Astrocyte (in vitro differentiated cells and primary cell): ENCODE measurements around the gene ALDH1A2. TPM values are rescaled to one million over a fixed set of nuclear protein-coding genes. Genes with fewer than 3 reads are reported as not detected.

Source experiments
- DNase-seq: peaks from one replicate; pipeline ENCODE4 v3.0.0-alpha.2; 2010; ENCODE audit warnings: low read depth
- FAIRE-seq: peaks from 2 replicates; lab custom pipeline; 2011; peaks lifted over from hg19 to GRCh38; lab: Jason Lieb, UNC
- H2AFZ ChIP-seq: 2 replicates; pipeline ENCODE4 v1.6.0; 2012; ENCODE audit warnings: low read depth, low read length, inconsistent platforms
- H3K27ac ChIP-seq: 2 replicates; pipeline ENCODE4 v1.5.1; 2011; ENCODE audit warnings: low read depth, low read length, inconsistent platforms
- H3K27me3 ChIP-seq: 2 replicates; pipeline ENCODE4 v1.6.0; 2011; ENCODE audit warnings: low read length, inconsistent platforms; ENCODE audit not compliant: insufficient read depth
- H3K36me3 ChIP-seq: 2 replicates; pipeline ENCODE4 v1.5.1; 2011; ENCODE audit warnings: low read length, inconsistent platforms; ENCODE audit not compliant: insufficient read depth
- H3K4me1 ChIP-seq: 2 replicates; pipeline ENCODE4 v1.5.1; 2011; ENCODE audit warnings: low read length, inconsistent platforms; ENCODE audit not compliant: insufficient read depth
- H3K4me2 ChIP-seq: 2 replicates; pipeline ENCODE4 v1.6.0; 2012; ENCODE audit warnings: low read length, inconsistent platforms
- H3K4me3 ChIP-seq: 2 replicates; pipeline ENCODE4 v1.5.1; 2011; ENCODE audit warnings: low read depth, mild to moderate bottlenecking, low read length, inconsistent platforms; ENCODE audit not compliant: insufficient read depth
- H3K79me2 ChIP-seq: 2 replicates; pipeline ENCODE4 v1.6.0; 2012; ENCODE audit warnings: mild to moderate bottlenecking, low read length, inconsistent platforms; ENCODE audit not compliant: insufficient read depth
- H3K9ac ChIP-seq: 2 replicates; pipeline ENCODE4 v1.6.0; 2012; ENCODE audit warnings: mild to moderate bottlenecking, low read length, inconsistent platforms
- H3K9me3 ChIP-seq: 2 replicates; pipeline ENCODE4 v1.5.1; 2012; ENCODE audit warnings: low read depth, mild to moderate bottlenecking, low read length, inconsistent platforms; ENCODE audit not compliant: insufficient read depth
- H4K20me1 ChIP-seq: 2 replicates; pipeline ENCODE4 v1.6.0; 2012; ENCODE audit warnings: low read length, inconsistent platforms; ENCODE audit not compliant: insufficient read depth
- H3K27ac Mint-ChIP-seq: one replicate; pipeline ENCODE4 v1.8.0; 2021; ENCODE audit warnings: mild to moderate bottlenecking, mixed read lengths; ENCODE audit not compliant: unreplicated experiment
- H3K27me3 Mint-ChIP-seq: one replicate; pipeline ENCODE4 v1.8.0; 2021; ENCODE audit warnings: low read depth, mixed read lengths; ENCODE audit not compliant: unreplicated experiment
- H3K36me3 Mint-ChIP-seq: one replicate; pipeline ENCODE4 v1.8.0; 2021; ENCODE audit warnings: low read depth, mixed read lengths; ENCODE audit not compliant: unreplicated experiment
- H3K4me1 Mint-ChIP-seq: one replicate; pipeline ENCODE4 v1.8.0; 2021; ENCODE audit warnings: low read depth, mixed read lengths; ENCODE audit not compliant: unreplicated experiment
- H3K4me3 Mint-ChIP-seq: one replicate; pipeline ENCODE4 v1.8.0; 2021; ENCODE audit warnings: mild to moderate bottlenecking, moderate library complexity, mixed read lengths; ENCODE audit not compliant: unreplicated experiment
- H3K9me3 Mint-ChIP-seq: one replicate; pipeline ENCODE4 v1.8.0; 2021; ENCODE audit warnings: mild to moderate bottlenecking, mixed read lengths; ENCODE audit not compliant: unreplicated experiment
- EZH2 ChIP-seq: IDR thresholded peaks from 2 replicates; pipeline ENCODE4 v1.6.1; 2012; ENCODE audit warnings: mild to moderate bottlenecking, low read length, inconsistent platforms; ENCODE audit not compliant: insufficient read depth
- total RNA-seq: library from RNA; stranded (reverse); gene quantifications from 2 replicates; pipeline ENCODE4 v1.2.1, GENCODE V29; 2021
- TF ChIP-seq, protein P1 (sequence below): IDR thresholded peaks from 2 replicates; pipeline ENCODE4 v1.5.1; 2011; ENCODE audit warnings: low read depth, mild to moderate bottlenecking, inconsistent platforms, low read length, moderate library complexity; ENCODE audit not compliant: insufficient read depth

Gene ALDH1A2
- total RNA-seq, 1 donor from 2014 or later = 0.98 TPM

DNA sequence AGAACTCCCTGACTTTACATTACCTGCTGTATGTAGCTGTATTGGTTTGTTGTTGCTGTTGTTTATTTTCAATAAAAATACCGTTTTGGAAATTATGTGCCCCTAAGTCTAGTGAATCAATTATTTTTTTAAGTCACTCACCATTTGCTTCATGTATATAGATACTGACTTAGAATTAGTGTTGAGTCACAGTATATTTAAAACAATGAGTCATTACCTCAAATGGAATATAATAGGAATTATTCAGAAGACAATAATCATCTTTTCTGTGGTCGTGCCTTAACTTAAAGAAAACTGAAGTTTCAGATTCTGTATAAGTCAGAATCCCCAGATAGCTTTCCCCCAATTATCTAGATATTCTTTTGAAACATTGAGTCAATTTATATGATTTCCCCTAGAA lies 21.0 kb upstream of the ALDH1A2 start:
- Mint-ChIP-seq H3K4me1 (peaks cover 2% of the 10 kb centered on the region), H3K4me3 (no peak overlapping the region), H3K27me3 (no peaks in the 10 kb centered on the region), H3K36me3 (no peaks in the 10 kb centered on the region), H3K27ac (no peak overlapping the region), H3K9me3 (no peaks in the 10 kb centered on the region)
- H3K27me3 ChIP-seq = no peaks in the 10 kb centered on the region
- no peak for TF ChIP-seq EZH2
- TF ChIP-seq, protein P1, sequence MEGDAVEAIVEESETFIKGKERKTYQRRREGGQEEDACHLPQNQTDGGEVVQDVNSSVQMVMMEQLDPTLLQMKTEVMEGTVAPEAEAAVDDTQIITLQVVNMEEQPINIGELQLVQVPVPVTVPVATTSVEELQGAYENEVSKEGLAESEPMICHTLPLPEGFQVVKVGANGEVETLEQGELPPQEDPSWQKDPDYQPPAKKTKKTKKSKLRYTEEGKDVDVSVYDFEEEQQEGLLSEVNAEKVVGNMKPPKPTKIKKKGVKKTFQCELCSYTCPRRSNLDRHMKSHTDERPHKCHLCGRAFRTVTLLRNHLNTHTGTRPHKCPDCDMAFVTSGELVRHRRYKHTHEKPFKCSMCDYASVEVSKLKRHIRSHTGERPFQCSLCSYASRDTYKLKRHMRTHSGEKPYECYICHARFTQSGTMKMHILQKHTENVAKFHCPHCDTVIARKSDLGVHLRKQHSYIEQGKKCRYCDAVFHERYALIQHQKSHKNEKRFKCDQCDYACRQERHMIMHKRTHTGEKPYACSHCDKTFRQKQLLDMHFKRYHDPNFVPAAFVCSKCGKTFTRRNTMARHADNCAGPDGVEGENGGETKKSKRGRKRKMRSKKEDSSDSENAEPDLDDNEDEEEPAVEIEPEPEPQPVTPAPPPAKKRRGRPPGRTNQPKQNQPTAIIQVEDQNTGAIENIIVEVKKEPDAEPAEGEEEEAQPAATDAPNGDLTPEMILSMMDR = no peak
- no peak overlapping the region for H3K4me2 ChIP-seq
- no peak overlapping the region for H3K27ac ChIP-seq
- FAIRE-seq = no peak
- DNase-seq = no peak
- no peaks in the 10 kb centered on the region for H3K79me2 ChIP-seq
- no peaks in the 10 kb centered on the region for H3K36me3 ChIP-seq
- H3K4me3 ChIP-seq = no peak overlapping the region
- no peak overlapping the region for H3K9ac ChIP-seq
- no peaks in the 10 kb centered on the region for H3K4me1 ChIP-seq
- no peaks in the 10 kb centered on the region for H3K9me3 ChIP-seq
- no peak overlapping the region for H2AFZ ChIP-seq
- H4K20me1 ChIP-seq = no peaks in the 10 kb centered on the region

DNA sequence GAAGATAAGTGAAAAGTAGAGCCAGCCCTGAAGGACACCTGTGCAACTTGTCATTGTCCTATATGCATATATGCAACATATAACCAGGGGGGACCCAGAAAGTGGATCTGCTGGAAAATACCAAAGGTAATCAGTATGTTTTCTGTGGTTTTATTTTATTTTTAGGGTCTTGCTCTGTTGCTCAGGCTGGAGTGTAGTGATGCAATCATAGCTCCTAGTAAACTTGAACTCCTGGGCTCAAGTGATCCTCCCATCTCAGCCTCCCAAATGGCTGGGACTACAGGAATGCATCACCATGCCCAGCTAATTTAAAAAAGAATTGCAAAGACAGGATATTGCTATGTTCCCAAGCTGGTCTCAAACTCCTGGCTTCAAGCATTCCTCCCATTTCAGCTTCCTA lies 18.0 kb upstream of the ALDH1A2 start:
- Mint-ChIP-seq H3K9me3 (no peaks in the 10 kb centered on the region), H3K27me3 (no peaks in the 10 kb centered on the region), H3K36me3 (no peaks in the 10 kb centered on the region), H3K27ac (no peak overlapping the region), H3K4me1 (peaks cover 6% of the 10 kb centered on the region), H3K4me3 (no peak overlapping the region)
- Histone ChIP-seq H4K20me1 (no peaks in the 10 kb centered on the region), H3K9ac (no peak overlapping the region), H3K9me3 (no peaks in the 10 kb centered on the region), H3K4me3 (no peak overlapping the region), H2AFZ (no peak overlapping the region), H3K27me3 (no peaks in the 10 kb centered on the region), H3K27ac (no peak overlapping the region), H3K36me3 (no peaks in the 10 kb centered on the region), H3K79me2 (no peaks in the 10 kb centered on the region), H3K4me1 (no peaks in the 10 kb centered on the region), H3K4me2 (no peak overlapping the region)
- FAIRE-seq = no peak
- TF ChIP-seq, protein P1 = no peak
- TF ChIP-seq EZH2 = no peak
- DNase-seq = no peak

DNA sequence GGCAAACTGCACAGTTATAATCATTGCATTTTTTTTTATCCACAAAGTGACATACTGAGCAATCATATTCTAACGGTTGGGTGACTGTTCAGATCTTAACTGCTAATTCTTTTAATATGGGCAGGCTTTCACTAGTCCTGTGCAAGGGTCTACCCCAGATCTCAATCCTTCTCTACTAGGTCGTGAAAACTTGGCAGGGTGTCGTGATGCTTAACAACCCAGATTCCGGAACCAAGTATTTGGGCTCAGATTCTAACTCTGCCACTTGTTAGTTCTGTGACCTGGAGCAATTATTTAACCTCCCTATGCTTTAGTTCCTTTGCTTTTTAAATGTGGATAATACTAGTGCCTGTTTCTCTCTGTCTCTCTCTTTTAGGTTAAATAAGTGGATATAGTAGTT lies 16.4 kb upstream of the ALDH1A2 start:
- Mint-ChIP-seq H3K27ac (no peak overlapping the region), H3K36me3 (no peaks in the 10 kb centered on the region), H3K9me3 (no peaks in the 10 kb centered on the region), H3K4me3 (no peak overlapping the region), H3K4me1 (peaks cover 6% of the 10 kb centered on the region), H3K27me3 (peaks cover 7% of the 10 kb centered on the region)
- Histone ChIP-seq H3K27me3 (peaks cover 4% of the 10 kb centered on the region), H3K27ac (no peak overlapping the region), H3K4me3 (no peak overlapping the region), H3K9ac (no peak overlapping the region), H2AFZ (no peak overlapping the region), H3K4me2 (no peak overlapping the region), H3K36me3 (no peaks in the 10 kb centered on the region), H3K79me2 (no peaks in the 10 kb centered on the region), H4K20me1 (no peaks in the 10 kb centered on the region), H3K4me1 (no peaks in the 10 kb centered on the region), H3K9me3 (no peaks in the 10 kb centered on the region)
- FAIRE-seq (no peak), DNase-seq (no peak)
- no peak for TF ChIP-seq EZH2
- TF ChIP-seq, protein P1 = no peak
